ENCODE data around the gene NDOR1. TPM values are rescaled to one million over a fixed set of nuclear protein-coding genes. Genes with fewer than 3 reads are reported as not detected.

The NDOR1 gene
- total RNA-seq, 1 donor from 2014 or later = 20.5 TPM

- no peak overlapping the region for H3K27ac Mint-ChIP-seq (ENCODE audit: unreplicated experiment)
Observed at GRCh38 chr9:137231372-137232039, 26.0 kb downstream of the NDOR1 start.

GRCh38 chr9:137232101-137232500 is 26.6 kb downstream of the NDOR1 start:
- Mint-ChIP-seq H3K4me1 (ENCODE audit: unreplicated experiment) (peaks cover 4% of the 10 kb centered on the region), H3K9me3 (ENCODE audit: unreplicated experiment) (no peaks in the 10 kb centered on the region), H3K36me3 (ENCODE audit: unreplicated experiment) (no peaks in the 10 kb centered on the region), H3K4me3 (ENCODE audit: unreplicated experiment) (no peak overlapping the region), H3K27ac (ENCODE audit: unreplicated experiment) (no peak overlapping the region), H3K27me3 (ENCODE audit: unreplicated experiment) (no peaks in the 10 kb centered on the region)
- TF ChIP-seq, protein P1, sequence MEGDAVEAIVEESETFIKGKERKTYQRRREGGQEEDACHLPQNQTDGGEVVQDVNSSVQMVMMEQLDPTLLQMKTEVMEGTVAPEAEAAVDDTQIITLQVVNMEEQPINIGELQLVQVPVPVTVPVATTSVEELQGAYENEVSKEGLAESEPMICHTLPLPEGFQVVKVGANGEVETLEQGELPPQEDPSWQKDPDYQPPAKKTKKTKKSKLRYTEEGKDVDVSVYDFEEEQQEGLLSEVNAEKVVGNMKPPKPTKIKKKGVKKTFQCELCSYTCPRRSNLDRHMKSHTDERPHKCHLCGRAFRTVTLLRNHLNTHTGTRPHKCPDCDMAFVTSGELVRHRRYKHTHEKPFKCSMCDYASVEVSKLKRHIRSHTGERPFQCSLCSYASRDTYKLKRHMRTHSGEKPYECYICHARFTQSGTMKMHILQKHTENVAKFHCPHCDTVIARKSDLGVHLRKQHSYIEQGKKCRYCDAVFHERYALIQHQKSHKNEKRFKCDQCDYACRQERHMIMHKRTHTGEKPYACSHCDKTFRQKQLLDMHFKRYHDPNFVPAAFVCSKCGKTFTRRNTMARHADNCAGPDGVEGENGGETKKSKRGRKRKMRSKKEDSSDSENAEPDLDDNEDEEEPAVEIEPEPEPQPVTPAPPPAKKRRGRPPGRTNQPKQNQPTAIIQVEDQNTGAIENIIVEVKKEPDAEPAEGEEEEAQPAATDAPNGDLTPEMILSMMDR (IDR thresholded peaks at IDR 0.05) = no peak
- DNase-seq (ENCODE audit: extremely low spot score, unreplicated experiment) = no peak

More at GRCh38 chr9:137231372-137232039, 26.0 kb downstream of the NDOR1 start:
- Mint-ChIP-seq H3K4me1 (ENCODE audit: unreplicated experiment) (peaks cover 4% of the 10 kb centered on the region), H3K9me3 (ENCODE audit: unreplicated experiment) (no peaks in the 10 kb centered on the region), H3K36me3 (ENCODE audit: unreplicated experiment) (no peaks in the 10 kb centered on the region), H3K27me3 (ENCODE audit: unreplicated experiment) (no peaks in the 10 kb centered on the region), H3K4me3 (ENCODE audit: unreplicated experiment) (no peak overlapping the region)
- no peak for DNase-seq (ENCODE audit: extremely low spot score, unreplicated experiment)
- TF ChIP-seq, protein P1 (IDR thresholded peaks at IDR 0.05) = no peak

DNA sequence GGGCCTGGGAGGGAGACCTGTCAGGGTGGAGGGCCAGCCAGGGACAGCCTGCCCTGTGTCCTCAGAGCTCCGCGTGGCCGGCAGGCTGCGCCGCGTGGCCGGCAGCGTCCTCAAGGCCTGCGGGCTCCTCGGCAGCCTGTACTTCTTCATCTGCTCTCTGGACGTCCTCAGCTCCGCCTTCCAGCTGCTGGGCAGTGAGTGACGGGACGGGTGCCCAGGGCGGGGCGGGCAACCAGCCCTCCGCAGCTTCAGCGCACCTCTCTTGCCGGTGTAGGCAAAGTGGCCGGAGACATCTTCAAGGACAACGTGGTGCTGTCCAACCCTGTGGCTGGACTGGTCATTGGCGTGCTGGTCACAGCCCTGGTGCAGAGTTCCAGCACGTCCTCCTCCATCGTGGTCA is 27.0 kb downstream of the NDOR1 start:
- DNase-seq (ENCODE audit: extremely low spot score, unreplicated experiment) = no peak
- H3K27me3 Mint-ChIP-seq (ENCODE audit: unreplicated experiment) = no peaks in the 10 kb centered on the region
- no peaks in the 10 kb centered on the region for H3K9me3 Mint-ChIP-seq (ENCODE audit: unreplicated experiment)
- H3K4me3 Mint-ChIP-seq (ENCODE audit: unreplicated experiment) = no peak overlapping the region
- H3K4me1 Mint-ChIP-seq (ENCODE audit: unreplicated experiment) = peaks cover 2% of the 10 kb centered on the region
- TF ChIP-seq, protein P1 (IDR thresholded peaks at IDR 0.05) = no peak
- H3K27ac Mint-ChIP-seq (ENCODE audit: unreplicated experiment) = no peak overlapping the region
- no peaks in the 10 kb centered on the region for H3K36me3 Mint-ChIP-seq (ENCODE audit: unreplicated experiment)

- H3K4me1 Mint-ChIP-seq (ENCODE audit: unreplicated experiment) = peaks cover 1% of the 10 kb centered on the region
- no peaks in the 10 kb centered on the region for H3K9me3 Mint-ChIP-seq (ENCODE audit: unreplicated experiment)
- H3K36me3 Mint-ChIP-seq (ENCODE audit: unreplicated experiment) = no peaks in the 10 kb centered on the region
- no peak overlapping the region for H3K27ac Mint-ChIP-seq (ENCODE audit: unreplicated experiment)
- H3K27me3 Mint-ChIP-seq (ENCODE audit: unreplicated experiment) = no peaks in the 10 kb centered on the region
- no peak for DNase-seq (ENCODE audit: extremely low spot score, unreplicated experiment)
- H3K4me3 Mint-ChIP-seq (ENCODE audit: unreplicated experiment) = no peak overlapping the region
- TF ChIP-seq, protein P1 (IDR thresholded peaks at IDR 0.05) = no peak
Observed at GRCh38 chr9:137233143-137233980, 27.9 kb downstream of the NDOR1 start.

- Mint-ChIP-seq H3K9me3 (ENCODE audit: unreplicated experiment) (no peaks in the 10 kb centered on the region), H3K4me1 (ENCODE audit: unreplicated experiment) (peaks cover 7% of the 10 kb centered on the region), H3K27me3 (ENCODE audit: unreplicated experiment) (no peaks in the 10 kb centered on the region), H3K36me3 (ENCODE audit: unreplicated experiment) (no peaks in the 10 kb centered on the region), H3K27ac (ENCODE audit: unreplicated experiment) (no peak overlapping the region), H3K4me3 (ENCODE audit: unreplicated experiment) (no peak overlapping the region)
- TF ChIP-seq, protein P1 (IDR thresholded peaks at IDR 0.05) = no peak
- no peak for DNase-seq (ENCODE audit: extremely low spot score, unreplicated experiment)
Observed at GRCh38 chr9:137234055-137234697, 28.7 kb downstream of the NDOR1 start.
